ENCODE results near the gene FAM13A.

FAM13A gene

DNA sequence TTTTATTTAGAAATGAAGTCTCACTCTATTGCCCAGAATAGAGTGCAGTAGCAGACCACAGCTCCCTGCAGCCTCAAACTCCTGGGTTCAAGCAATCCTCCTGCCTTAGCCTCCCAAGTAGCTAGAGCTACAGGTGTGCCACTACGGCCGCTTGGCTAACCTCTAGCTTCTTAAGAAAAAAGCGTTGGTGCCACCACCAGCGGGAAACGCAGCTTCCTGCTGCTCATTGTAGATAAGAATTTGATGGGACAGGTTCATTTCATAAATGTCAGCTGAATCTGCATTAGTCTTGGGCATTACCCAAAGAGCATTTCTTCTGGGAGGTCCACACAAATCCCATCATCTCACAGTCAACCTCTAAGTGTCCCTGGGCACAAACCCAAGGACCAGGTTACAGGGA, 326.2 kb downstream of the FAM13A start:
- H3K4me3 ChIP-seq (ENCODE audit: low read depth, low read length) = no peak overlapping the region
- no peak for DNase-seq (ENCODE audit: low read depth)
- TF ChIP-seq, protein P1, sequence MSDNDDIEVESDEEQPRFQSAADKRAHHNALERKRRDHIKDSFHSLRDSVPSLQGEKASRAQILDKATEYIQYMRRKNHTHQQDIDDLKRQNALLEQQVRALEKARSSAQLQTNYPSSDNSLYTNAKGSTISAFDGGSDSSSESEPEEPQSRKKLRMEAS (IDR thresholded peaks at IDR 0.05; ENCODE audit: low read depth, low read length) = no peak
- TF ChIP-seq POLR2A (IDR thresholded peaks at IDR 0.05; ENCODE audit: extremely low read depth, insufficient read length) (no peak), MYC (IDR thresholded peaks at IDR 0.05; ENCODE audit: low read depth, low read length) (no peak)
- TF ChIP-seq, protein P2, sequence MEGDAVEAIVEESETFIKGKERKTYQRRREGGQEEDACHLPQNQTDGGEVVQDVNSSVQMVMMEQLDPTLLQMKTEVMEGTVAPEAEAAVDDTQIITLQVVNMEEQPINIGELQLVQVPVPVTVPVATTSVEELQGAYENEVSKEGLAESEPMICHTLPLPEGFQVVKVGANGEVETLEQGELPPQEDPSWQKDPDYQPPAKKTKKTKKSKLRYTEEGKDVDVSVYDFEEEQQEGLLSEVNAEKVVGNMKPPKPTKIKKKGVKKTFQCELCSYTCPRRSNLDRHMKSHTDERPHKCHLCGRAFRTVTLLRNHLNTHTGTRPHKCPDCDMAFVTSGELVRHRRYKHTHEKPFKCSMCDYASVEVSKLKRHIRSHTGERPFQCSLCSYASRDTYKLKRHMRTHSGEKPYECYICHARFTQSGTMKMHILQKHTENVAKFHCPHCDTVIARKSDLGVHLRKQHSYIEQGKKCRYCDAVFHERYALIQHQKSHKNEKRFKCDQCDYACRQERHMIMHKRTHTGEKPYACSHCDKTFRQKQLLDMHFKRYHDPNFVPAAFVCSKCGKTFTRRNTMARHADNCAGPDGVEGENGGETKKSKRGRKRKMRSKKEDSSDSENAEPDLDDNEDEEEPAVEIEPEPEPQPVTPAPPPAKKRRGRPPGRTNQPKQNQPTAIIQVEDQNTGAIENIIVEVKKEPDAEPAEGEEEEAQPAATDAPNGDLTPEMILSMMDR (IDR thresholded peaks at IDR 0.05; ENCODE audit: low read depth, low read length) = no peak

DNA sequence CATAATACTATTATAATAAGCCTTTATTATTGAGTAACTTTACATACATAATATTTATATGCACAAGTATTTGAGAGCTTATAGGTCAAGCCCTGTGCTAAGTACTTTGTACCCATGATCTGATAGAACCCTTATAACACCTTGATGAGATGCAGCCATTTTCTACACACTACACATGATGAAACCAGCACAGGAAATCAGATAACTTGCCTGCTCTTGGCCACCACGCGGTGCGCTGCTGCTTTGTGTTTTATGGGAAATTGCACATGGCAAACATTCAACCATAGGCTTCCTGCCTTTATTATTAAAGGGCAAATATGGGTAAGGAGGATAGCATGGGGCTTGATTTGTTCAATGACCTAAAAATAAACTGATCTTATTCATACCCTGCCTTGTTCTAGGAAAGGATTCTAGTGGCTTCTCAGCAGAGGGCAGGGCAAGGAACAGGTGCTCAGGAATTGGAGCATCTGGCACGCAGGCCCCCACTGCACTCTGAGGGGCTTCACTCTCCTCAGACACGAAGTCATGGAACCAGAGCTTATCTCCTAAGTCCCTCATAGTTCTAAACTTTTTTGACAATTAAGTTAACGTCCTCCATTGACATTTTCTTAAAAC, 327.7 kb downstream of the FAM13A start:
- TF ChIP-seq, protein P2 (IDR thresholded peaks at IDR 0.05; ENCODE audit: low read depth, low read length) = no peak
- TF ChIP-seq, protein P1 (IDR thresholded peaks at IDR 0.05; ENCODE audit: low read depth, low read length) = no peak
- no peak for TF ChIP-seq MYC (IDR thresholded peaks at IDR 0.05; ENCODE audit: low read depth, low read length)
- no peak for TF ChIP-seq POLR2A (IDR thresholded peaks at IDR 0.05; ENCODE audit: extremely low read depth, insufficient read length)

DNA sequence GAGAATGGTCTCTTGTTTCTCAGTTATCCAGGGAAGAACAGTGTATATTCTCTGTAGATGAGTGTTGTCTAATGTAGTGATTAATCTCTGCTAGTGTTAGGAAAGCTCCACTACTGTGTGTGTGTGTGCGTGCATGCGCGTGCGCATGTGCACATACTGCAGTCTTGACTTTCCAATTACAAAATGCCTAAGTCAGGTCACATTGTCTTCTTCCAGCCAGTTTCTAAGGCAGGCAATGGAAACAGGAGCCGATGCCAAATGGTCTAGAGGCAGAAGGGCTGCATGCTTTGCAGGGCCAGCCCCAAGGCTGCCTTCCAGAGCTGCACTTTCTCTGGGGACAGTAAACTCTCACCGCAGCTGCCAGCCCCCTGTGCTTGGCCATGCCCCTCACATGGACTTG, 328.8 kb downstream of the FAM13A start:
- DNase-seq (ENCODE audit: low read depth) = no peak
- TF ChIP-seq POLR2A (IDR thresholded peaks at IDR 0.05; ENCODE audit: extremely low read depth, insufficient read length) (no peak), MYC (IDR thresholded peaks at IDR 0.05; ENCODE audit: low read depth, low read length) (no peak)
- TF ChIP-seq, protein P1 (IDR thresholded peaks at IDR 0.05; ENCODE audit: low read depth, low read length) = no peak
- TF ChIP-seq, protein P2 (IDR thresholded peaks at IDR 0.05; ENCODE audit: low read depth, low read length) = no peak
- no peak overlapping the region for H3K4me3 ChIP-seq (ENCODE audit: low read depth, low read length)

More for the DNA sequence above, 327.7 kb downstream of the FAM13A start:
- no peak for DNase-seq (ENCODE audit: low read depth)
- H3K4me3 ChIP-seq (ENCODE audit: low read depth, low read length) = no peak overlapping the region

DNA sequence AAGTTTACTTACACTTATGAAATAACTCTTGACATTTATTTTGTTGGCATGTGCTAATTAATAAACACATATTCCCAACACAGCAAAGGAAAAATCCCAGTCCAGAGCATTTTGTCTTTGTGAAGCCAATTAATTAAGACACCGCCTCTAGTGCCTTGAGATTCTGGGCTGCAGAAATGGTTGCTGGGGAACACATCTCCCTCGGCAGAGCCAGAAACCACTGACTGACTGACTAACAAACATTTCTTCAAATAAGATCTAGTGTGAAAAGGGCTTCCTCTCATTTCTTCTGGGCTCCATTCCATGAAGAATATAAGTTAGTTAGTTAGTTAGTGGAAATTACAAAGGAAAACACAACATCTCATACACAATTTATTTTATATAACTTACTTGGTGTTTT, 331.0 kb downstream of the FAM13A start:
- H3K4me3 ChIP-seq (ENCODE audit: low read depth, low read length) = no peak overlapping the region
- no peak for DNase-seq (ENCODE audit: low read depth)
- TF ChIP-seq POLR2A (IDR thresholded peaks at IDR 0.05; ENCODE audit: extremely low read depth, insufficient read length) (no peak), MYC (IDR thresholded peaks at IDR 0.05; ENCODE audit: low read depth, low read length) (no peak)
- TF ChIP-seq, protein P1 (IDR thresholded peaks at IDR 0.05; ENCODE audit: low read depth, low read length) = no peak
- TF ChIP-seq, protein P2 (IDR thresholded peaks at IDR 0.05; ENCODE audit: low read depth, low read length) = no peak

DNA sequence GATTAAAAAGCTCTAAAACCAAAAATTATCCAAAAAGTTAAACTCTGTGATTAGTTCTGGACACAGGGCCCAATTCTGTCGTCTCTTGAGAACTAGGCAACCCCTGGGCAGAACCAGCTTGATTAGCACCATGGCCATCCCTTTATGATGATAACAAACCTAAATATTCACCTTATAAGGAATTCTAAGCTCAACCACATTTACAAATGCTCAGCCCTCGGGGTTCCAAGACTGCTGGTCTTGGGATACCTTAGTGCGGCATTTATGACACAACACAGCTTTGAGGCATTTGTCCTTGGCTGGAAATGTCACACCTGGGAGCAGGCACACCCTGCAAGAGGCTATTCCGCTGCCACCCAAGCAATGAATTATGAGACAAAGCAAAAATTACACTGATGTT, 331.8 kb downstream of the FAM13A start:
- DNase-seq (ENCODE audit: low read depth) = no peak
- TF ChIP-seq POLR2A (IDR thresholded peaks at IDR 0.05; ENCODE audit: extremely low read depth, insufficient read length) (no peak), MYC (IDR thresholded peaks at IDR 0.05; ENCODE audit: low read depth, low read length) (no peak)
- TF ChIP-seq, protein P1 (IDR thresholded peaks at IDR 0.05; ENCODE audit: low read depth, low read length) = no peak
- TF ChIP-seq, protein P2 (IDR thresholded peaks at IDR 0.05; ENCODE audit: low read depth, low read length) = no peak
- H3K4me3 ChIP-seq (ENCODE audit: low read depth, low read length) = no peak overlapping the region
